GM19328 (cell line): ENCODE results near the gene C11orf52.
"Not testable (repeated sequence)": the region's sequence is repeated elsewhere in the genome, so short reads cannot be mapped to it uniquely, and the experiment has no call there.

ENCODE experiments used
- ATAC-seq: cut with Tn5 transposase; IDR thresholded peaks from one replicate; pipeline ENCODE4 v1.9.1; 2021; ENCODE audit warnings: mild to moderate bottlenecking, moderate library complexity; ENCODE audit not compliant: unreplicated experiment

Gene C11orf52

GRCh38 chr11:111918390-111919256 is at the start of gene C11orf52:
Gene C11orf52 (plus strand): TSS chr11:111918913. CDS start chr11:111918973, 60 bp downstream.
- ATAC-seq = no peak

- no peak for ATAC-seq
Observed at GRCh38 chr11:111870113-111870512, 48.6 kb upstream of the C11orf52 start.

DNA sequence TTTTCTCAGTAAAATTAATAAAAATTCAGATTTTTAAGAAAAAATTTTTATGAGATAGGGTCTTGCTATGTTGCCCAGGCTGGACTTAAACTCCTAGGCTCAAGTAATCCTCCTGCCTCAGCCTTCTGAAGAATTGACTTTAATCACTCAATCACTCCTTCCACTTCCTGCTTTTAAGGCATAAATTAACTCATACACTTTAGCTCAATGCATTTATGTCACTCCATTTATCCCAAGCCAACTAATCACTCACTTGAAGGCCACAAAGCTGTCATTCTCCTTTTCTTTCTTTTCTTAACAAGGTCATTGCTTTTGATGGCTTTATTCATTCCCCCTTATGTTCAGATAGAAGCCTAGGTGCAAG is 48.2 kb upstream of the C11orf52 start:
- no peak for ATAC-seq

DNA sequence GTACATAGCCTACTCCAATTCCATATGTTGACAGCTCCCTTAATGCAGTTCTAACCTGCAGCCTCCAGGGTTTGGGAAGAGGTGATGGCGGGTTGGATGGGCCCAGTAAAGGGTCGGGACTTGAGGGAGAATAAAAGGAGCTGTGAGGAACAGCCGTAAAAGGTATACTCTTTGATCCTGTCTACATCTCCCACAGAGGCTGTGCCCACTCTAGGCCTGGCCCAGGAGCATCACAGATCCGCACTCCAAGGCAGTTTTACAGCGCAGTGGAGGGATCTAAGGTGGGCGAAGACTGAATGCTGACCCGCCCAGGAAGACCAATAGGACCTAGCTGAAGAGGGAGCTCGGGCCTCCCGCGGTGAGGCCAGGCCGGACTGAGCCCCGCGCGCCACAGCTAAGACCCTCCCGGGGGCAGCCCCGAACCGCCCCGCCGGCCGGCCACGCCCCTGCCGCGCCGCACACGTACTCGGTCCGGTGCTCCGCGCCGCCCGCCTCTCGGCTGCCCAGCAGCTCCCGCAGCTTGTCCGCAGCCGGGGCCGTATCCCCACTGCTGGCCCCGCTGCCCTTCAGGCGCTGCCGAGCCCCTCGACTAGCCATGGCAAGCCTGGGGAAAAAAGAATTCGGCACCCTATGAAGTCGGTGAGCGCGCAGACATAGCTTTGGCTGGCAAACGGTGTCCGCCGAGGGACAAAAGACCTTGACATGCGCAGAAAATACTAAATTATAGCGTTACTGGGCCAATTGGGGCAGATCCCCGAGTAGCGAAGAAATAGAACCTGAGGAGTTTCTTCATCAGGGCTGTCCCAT is 47.6 kb upstream of the C11orf52 start, which contains the start of gene ALG9:
Gene ALG9 (minus strand): TSS at position 696 of the 807 bp plus-strand sequence. CDS start 99 bp downstream, at position 597.
- ATAC-seq = peak; percentile 89

- ATAC-seq = no peak
Observed at GRCh38 chr11:111871693-111872161, 47.0 kb upstream of the C11orf52 start.

DNA sequence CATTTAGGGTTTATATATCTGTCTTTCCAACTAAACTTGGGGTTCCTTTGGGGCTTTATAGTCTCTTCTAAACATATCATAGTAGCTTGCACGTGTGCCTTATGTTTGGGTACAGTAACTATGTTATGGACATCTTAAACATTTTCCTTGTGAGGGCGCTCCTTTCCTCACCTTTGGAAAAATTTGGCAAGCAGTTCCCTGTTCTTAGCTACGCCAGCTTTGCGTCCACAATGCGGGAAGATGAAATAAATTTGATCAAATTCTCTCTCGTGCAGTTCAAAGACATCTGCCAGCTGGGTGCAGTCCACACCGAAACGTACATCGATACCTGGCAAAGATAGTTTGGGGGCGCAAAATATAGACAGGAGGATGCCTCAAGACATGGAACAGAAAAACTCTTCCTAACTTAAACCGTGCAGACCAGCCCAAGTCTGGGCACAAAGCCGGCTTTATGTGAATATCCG is 40.3 kb upstream of the C11orf52 start:
- ATAC-seq = no peak

GRCh38 chr11:111878849-111879636 is 39.7 kb upstream of the C11orf52 start, which contains the start of the genes CFAP68 and FDXACB1:
Gene CFAP68 (plus strand): TSS chr11:111879541. CDS start chr11:111879561, 20 bp downstream.
Gene FDXACB1 (minus strand): TSS chr11:111879165. CDS start chr11:111879132, 33 bp downstream.
- ATAC-seq = peak; percentile 88

- ATAC-seq = no peak
Observed at GRCh38 chr11:111879637-111879960, 39.1 kb upstream of the C11orf52 start.

- ATAC-seq = no peak
Observed at GRCh38 chr11:111882202-111882601, 36.5 kb upstream of the C11orf52 start.

GRCh38 chr11:111885053-111885452 is 33.7 kb upstream of the C11orf52 start:
- not testable (repeated sequence) for ATAC-seq

DNA sequence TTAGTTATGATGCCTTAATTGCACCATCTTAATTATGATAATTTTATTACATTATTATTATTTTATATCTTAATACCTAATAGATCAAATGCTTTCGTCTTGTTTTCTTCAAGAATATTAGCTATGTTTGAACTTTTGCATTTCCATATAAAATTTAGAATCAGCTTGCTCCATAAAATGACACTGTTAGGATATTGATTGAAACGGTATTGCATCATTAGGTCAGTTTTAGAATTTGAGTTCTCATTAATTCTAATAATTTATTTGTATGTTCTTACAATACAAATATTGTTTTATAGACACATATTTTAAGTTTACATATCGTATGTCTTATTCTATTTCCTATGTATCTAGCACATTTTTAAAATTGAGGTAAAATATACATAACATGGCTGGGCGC is 32.7 kb upstream of the C11orf52 start:
- ATAC-seq = no peak

GRCh38 chr11:111886844-111887243 is 31.9 kb upstream of the C11orf52 start:
- ATAC-seq = no peak

- ATAC-seq = no peak
Observed at GRCh38 chr11:111905411-111905810, 13.3 kb upstream of the C11orf52 start.

DNA sequence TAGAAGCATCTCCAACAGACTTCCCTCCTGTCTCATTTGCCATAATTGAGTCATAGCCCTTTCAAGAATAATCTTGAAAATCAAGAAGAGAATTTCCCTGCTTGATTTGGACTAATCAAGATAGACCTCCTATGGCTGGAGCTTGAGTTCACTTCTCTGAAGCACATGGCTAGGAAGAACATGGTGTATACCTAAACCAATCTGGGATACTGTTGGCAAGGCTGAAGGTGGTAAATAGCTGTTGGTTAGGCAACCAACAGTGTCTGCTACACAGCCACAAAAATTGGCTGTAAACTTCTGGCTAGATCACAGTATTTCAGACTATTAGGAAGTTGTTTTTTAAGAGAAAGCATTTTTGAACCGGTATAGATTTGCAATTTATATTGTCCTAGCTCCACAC is 12.0 kb upstream of the C11orf52 start:
- ATAC-seq = no peak

DNA sequence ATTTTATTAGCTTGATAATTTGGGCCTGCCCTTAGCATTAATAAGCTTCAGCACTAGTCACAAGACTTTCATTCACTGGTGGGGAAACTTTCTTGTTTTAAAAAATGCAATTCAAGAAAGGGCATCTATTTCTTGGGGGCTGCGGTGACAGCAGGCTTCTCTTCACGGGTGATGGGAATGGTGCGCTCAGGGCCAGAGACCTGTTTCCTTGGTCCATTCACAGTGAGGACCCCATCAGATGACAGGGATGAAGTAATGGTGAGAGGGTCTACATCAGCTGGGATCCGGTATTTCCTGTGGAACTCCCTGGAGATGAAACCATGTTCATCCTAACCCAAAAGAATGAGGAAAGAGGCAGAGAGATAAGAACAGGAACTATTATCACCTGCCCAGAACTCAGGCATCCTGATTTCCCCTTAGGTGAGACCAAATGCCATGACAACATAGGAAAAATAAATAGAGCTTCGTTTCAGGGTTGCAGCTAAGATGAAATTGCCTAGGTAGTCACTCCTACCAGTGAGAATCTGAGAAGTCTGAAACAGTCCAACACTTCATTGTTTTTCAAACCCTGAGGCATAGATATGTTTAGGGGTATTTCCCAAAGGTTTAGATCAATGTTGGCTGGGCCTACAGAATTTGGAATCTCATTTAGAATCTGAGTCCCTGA is 9.9 kb upstream of the C11orf52 start:
- ATAC-seq = no peak

DNA sequence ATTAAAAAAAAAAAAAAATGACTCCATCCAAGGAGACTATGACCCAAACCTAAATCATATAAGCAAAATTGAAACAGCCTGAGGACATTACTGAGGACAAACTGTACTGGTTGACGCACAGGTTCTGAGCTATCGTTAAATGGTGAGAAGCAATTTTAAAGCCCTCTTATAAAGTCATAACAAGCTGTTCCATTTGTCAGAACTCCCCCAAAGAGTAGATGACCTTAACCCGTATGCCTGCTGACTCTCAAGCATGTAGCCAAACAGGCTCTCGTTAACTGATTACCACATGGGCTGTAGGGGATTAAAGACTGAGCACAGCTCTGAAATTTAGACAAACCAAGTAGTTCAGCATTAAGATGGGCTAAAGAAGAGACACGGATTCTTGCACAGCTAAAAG is 9.3 kb upstream of the C11orf52 start:
- no peak for ATAC-seq

GRCh38 chr11:111910676-111911562 is 7.8 kb upstream of the C11orf52 start:
- no peak for ATAC-seq

GRCh38 chr11:111911563-111912401 is 6.9 kb upstream of the C11orf52 start, which contains the start of gene CRYAB:
Gene CRYAB (minus strand): TSS chr11:111911770. CDS start chr11:111911724, 46 bp downstream.
- ATAC-seq = no peak
